ENCODE results near the gene SPOCK1.

The SPOCK1 gene

GRCh38 chr5:137034764-137035479 is 464.2 kb downstream of the SPOCK1 start:
- no peak for DNase-seq (ENCODE audit: low spot score)
- Histone ChIP-seq H3K27ac (ENCODE audit: poor library complexity, severe bottlenecking) (no peak overlapping the region), H3K4me1 (ENCODE audit: insufficient read depth, poor library complexity, severe bottlenecking) (no peaks in the 10 kb centered on the region), H3K9me3 (ENCODE audit: severe bottlenecking) (no peaks in the 10 kb centered on the region), H3K36me3 (ENCODE audit: low read depth) (no peaks in the 10 kb centered on the region), H3K4me3 (ENCODE audit: severe bottlenecking) (no peak overlapping the region), H3K27me3 (ENCODE audit: insufficient read depth, poor library complexity, severe bottlenecking) (no peaks in the 10 kb centered on the region)
- TF ChIP-seq CTCF (IDR thresholded peaks at IDR 0.05; ENCODE audit: poor library complexity, severe bottlenecking): no peak
- ATAC-seq (ENCODE audit: low read depth): no peak

GRCh38 chr5:137034213-137034612 is 464.9 kb downstream of the SPOCK1 start:
- H3K9me3 ChIP-seq (ENCODE audit: severe bottlenecking): no peaks in the 10 kb centered on the region
- no peak for DNase-seq (ENCODE audit: low spot score)

GRCh38 chr5:137032929-137033328 is 466.2 kb downstream of the SPOCK1 start:
- Histone ChIP-seq H3K4me3 (ENCODE audit: severe bottlenecking) (no peak overlapping the region), H3K9me3 (ENCODE audit: severe bottlenecking) (no peaks in the 10 kb centered on the region), H3K4me1 (ENCODE audit: insufficient read depth, poor library complexity, severe bottlenecking) (no peaks in the 10 kb centered on the region), H3K36me3 (ENCODE audit: low read depth) (no peaks in the 10 kb centered on the region), H3K27ac (ENCODE audit: poor library complexity, severe bottlenecking) (no peak overlapping the region), H3K27me3 (ENCODE audit: insufficient read depth, poor library complexity, severe bottlenecking) (no peaks in the 10 kb centered on the region)
- ATAC-seq (ENCODE audit: low read depth): no peak
- no peak for DNase-seq (ENCODE audit: low spot score)
- TF ChIP-seq CTCF (IDR thresholded peaks at IDR 0.05; ENCODE audit: poor library complexity, severe bottlenecking): no peak

More at GRCh38 chr5:137034213-137034612, 464.9 kb downstream of the SPOCK1 start:
- no peak for ATAC-seq (ENCODE audit: low read depth)
- Histone ChIP-seq H3K27me3 (ENCODE audit: insufficient read depth, poor library complexity, severe bottlenecking) (no peaks in the 10 kb centered on the region), H3K4me1 (ENCODE audit: insufficient read depth, poor library complexity, severe bottlenecking) (no peaks in the 10 kb centered on the region), H3K27ac (ENCODE audit: poor library complexity, severe bottlenecking) (no peak overlapping the region), H3K4me3 (ENCODE audit: severe bottlenecking) (no peak overlapping the region), H3K36me3 (ENCODE audit: low read depth) (no peaks in the 10 kb centered on the region)
- TF ChIP-seq CTCF (IDR thresholded peaks at IDR 0.05; ENCODE audit: poor library complexity, severe bottlenecking): no peak

GRCh38 chr5:137027758-137028157 is 471.4 kb downstream of the SPOCK1 start:
- no peak overlapping the region for H3K4me3 ChIP-seq (ENCODE audit: severe bottlenecking)
- no peak for TF ChIP-seq CTCF (IDR thresholded peaks at IDR 0.05; ENCODE audit: poor library complexity, severe bottlenecking)
- ATAC-seq (ENCODE audit: low read depth): no peak

GRCh38 chr5:137026296-137026695 is 472.8 kb downstream of the SPOCK1 start:
- Histone ChIP-seq H3K27me3 (ENCODE audit: insufficient read depth, poor library complexity, severe bottlenecking) (no peaks in the 10 kb centered on the region), H3K27ac (ENCODE audit: poor library complexity, severe bottlenecking) (no peak overlapping the region), H3K36me3 (ENCODE audit: low read depth) (no peaks in the 10 kb centered on the region), H3K4me1 (ENCODE audit: insufficient read depth, poor library complexity, severe bottlenecking) (no peaks in the 10 kb centered on the region), H3K9me3 (ENCODE audit: severe bottlenecking) (no peaks in the 10 kb centered on the region), H3K4me3 (ENCODE audit: severe bottlenecking) (no peak overlapping the region)
- DNase-seq (ENCODE audit: low spot score) (no peak), ATAC-seq (ENCODE audit: low read depth) (no peak)
- no peak for TF ChIP-seq CTCF (IDR thresholded peaks at IDR 0.05; ENCODE audit: poor library complexity, severe bottlenecking)

More at GRCh38 chr5:137027758-137028157, 471.4 kb downstream of the SPOCK1 start:
- H3K27me3 ChIP-seq (ENCODE audit: insufficient read depth, poor library complexity, severe bottlenecking): no peaks in the 10 kb centered on the region
- no peak for DNase-seq (ENCODE audit: low spot score)
- H3K4me1 ChIP-seq (ENCODE audit: insufficient read depth, poor library complexity, severe bottlenecking): no peaks in the 10 kb centered on the region
- no peaks in the 10 kb centered on the region for H3K9me3 ChIP-seq (ENCODE audit: severe bottlenecking)
- H3K36me3 ChIP-seq (ENCODE audit: low read depth): no peaks in the 10 kb centered on the region
- no peak overlapping the region for H3K27ac ChIP-seq (ENCODE audit: poor library complexity, severe bottlenecking)
